Right atrium auricular region (tissue), 2 donors: ENCODE results near the gene CACTIN. TPM values are rescaled to one million over a fixed set of nuclear protein-coding genes. Genes with fewer than 3 reads are reported as not detected.

Experiments used
- DNase-seq: peaks from one replicate; pipeline ENCODE4 v3.0.0-alpha.2; 2019; ENCODE audit warnings: low spot score
- H3K27ac ChIP-seq, 2 donors: fragments of 200-600 bp; sonication (generic); 1 replicate in 1 of 2; 2 replicates in 1 of 2; pipeline ENCODE4 v1.5.1; 2016 to 2019
- H3K27me3 ChIP-seq, 2 donors: fragments of 200-600 bp; sonication (generic); one replicate each; pipeline versions ENCODE4 v1.5.1 to v1.6.0; 2017 to 2019
- H3K36me3 ChIP-seq: fragments of 200-600 bp; sonication (generic); one replicate; pipeline ENCODE4 v1.5.1; 2016
- H3K4me1 ChIP-seq, 2 donors: fragments of 200-600 bp; sonication (generic); one replicate each; pipeline versions ENCODE4 v1.5.1 to v1.6.0; 2017 to 2019
- H3K4me3 ChIP-seq, 2 donors: fragments of 200-600 bp; sonication (generic); 1 replicate in 1 of 2; 2 replicates in 1 of 2; pipeline ENCODE4 v1.5.1; 2017 to 2019; ENCODE audit warnings: mild to moderate bottlenecking in 1 of 2, moderate library complexity in 1 of 2
- H3K9me3 ChIP-seq, 2 donors: fragments of 200-600 bp; sonication (generic); one replicate each; pipeline ENCODE4 v1.5.1; 2019
- CTCF ChIP-seq, 2 donors: fragments of 200-600 bp; sonication (generic); IDR thresholded peaks; one replicate each; pipeline ENCODE4 v1.5.1; 2019; ENCODE audit warnings: antibody characterized with exemption in 2 of 2
- total RNA-seq, 2 donors: library from RNA; depleted of rRNA; stranded (reverse); fragments of >200 nt; gene quantifications; one replicate each; pipeline ENCODE4 v1.1.0, GENCODE V29; 2016

Gene CACTIN
- total RNA-seq, 2 donors from 2014 or later: 11.2 to 22.8 TPM

- no peak for DNase-seq
- peaks cover 0 to 44% of the 10 kb centered on the region in 2 donors for H3K4me1 ChIP-seq
- H3K36me3 ChIP-seq: peaks cover 57% of the 10 kb centered on the region
- no peaks in the 10 kb centered on the region for H3K9me3 ChIP-seq
- no peaks in the 10 kb centered on the region for H3K27me3 ChIP-seq
- no peak for TF ChIP-seq CTCF (IDR thresholded peaks at IDR 0.05)
- no peak overlapping the region for H3K4me3 ChIP-seq
- H3K27ac ChIP-seq: peak overlapping the region in 1 of 2 donors; percentile 42
Observed at GRCh38 chr19:3664879-3665642, 38.5 kb upstream of the CACTIN start.

DNA sequence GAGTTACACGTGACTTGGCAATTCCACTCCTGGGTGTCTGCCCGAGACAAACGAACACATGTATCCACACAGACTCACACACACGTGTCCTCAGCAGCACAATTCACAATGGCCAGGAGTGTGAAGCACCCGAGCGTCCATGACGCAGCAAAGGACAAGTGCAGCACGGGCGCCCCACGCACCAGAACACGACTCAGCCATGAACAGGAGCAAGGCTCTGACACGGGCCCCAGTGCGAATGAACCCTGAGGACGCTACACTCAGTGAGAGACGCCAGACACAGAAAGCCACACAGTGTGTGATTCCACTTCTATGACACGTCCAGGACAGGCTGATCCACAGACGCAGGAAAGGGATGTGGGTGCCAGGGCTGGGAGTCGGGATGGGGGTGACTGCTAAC lies 37.2 kb upstream of the CACTIN start:
- Histone ChIP-seq H3K9me3 (no peaks in the 10 kb centered on the region), H3K4me3 (no peak overlapping the region), H3K27ac (no peak overlapping the region), H3K4me1 (peaks cover 0 to 31% of the 10 kb centered on the region in 2 donors), H3K36me3 (peaks cover 67% of the 10 kb centered on the region), H3K27me3 (no peaks in the 10 kb centered on the region)
- TF ChIP-seq CTCF (IDR thresholded peaks at IDR 0.05): no peak
- DNase-seq: no peak

GRCh38 chr19:3661284-3662238 lies 35.0 kb upstream of the CACTIN start:
- H3K4me1 ChIP-seq: peaks cover 0 to 10% of the 10 kb centered on the region in 2 donors
- peaks cover 70% of the 10 kb centered on the region for H3K36me3 ChIP-seq
- H3K4me3 ChIP-seq: no peak overlapping the region
- no peak for DNase-seq
- no peak for TF ChIP-seq CTCF (IDR thresholded peaks at IDR 0.05)
- H3K27me3 ChIP-seq: no peaks in the 10 kb centered on the region
- no peak overlapping the region for H3K27ac ChIP-seq
- H3K9me3 ChIP-seq: no peaks in the 10 kb centered on the region

- no peak for TF ChIP-seq CTCF (IDR thresholded peaks at IDR 0.05)
- Histone ChIP-seq H3K36me3 (peaks cover 78% of the 10 kb centered on the region), H3K27ac (no peak overlapping the region), H3K4me1 (peaks cover 0 to 3% of the 10 kb centered on the region in 2 donors), H3K27me3 (no peaks in the 10 kb centered on the region), H3K4me3 (no peak overlapping the region), H3K9me3 (no peaks in the 10 kb centered on the region)
- DNase-seq: no peak
Observed at GRCh38 chr19:3660493-3661219, 34.1 kb upstream of the CACTIN start.

DNA sequence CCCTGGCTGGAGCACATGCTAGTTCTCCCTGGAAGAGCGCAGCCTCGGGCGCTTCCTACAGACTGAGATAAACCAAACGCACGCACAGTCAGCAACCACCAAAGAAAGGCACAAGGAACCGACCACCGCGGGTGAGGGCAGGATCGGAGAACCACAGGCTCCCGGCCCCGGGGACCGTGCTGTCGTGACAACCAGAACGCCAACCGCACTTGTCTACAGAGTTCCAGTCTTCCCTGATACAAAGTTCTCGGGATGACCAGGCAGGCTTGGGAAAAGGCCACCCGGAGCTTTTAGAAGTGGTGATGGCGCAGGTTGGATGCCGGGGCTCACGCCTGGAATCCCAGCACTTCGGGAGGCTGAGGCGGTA lies 33.1 kb upstream of the CACTIN start:
- Histone ChIP-seq H3K4me1 (no peaks in the 10 kb centered on the region), H3K36me3 (peaks cover 76% of the 10 kb centered on the region)

More for the DNA sequence above, 33.1 kb upstream of the CACTIN start:
- no peak for TF ChIP-seq CTCF (IDR thresholded peaks at IDR 0.05)
- Histone ChIP-seq H3K27ac (no peak overlapping the region), H3K27me3 (no peaks in the 10 kb centered on the region), H3K9me3 (no peaks in the 10 kb centered on the region), H3K4me3 (no peak overlapping the region)
- DNase-seq: no peak
